GM21786 (cell line): Measurements from ENCODE around the gene ZYG11A.
A peak's percentile ranks its signal among the peaks of the same experiment; 100 is the strongest.
"Not testable (repeated sequence)": the region's sequence is repeated elsewhere in the genome, so short reads cannot be mapped to it uniquely, and the experiment has no call there.

Experiments
- ATAC-seq: cut with Tn5 transposase; IDR thresholded peaks from one replicate; pipeline ENCODE4 v1.9.1; 2021; ENCODE audit not compliant: unreplicated experiment

ZYG11A gene

GRCh38 chr1:52842643-52843310, at the start of gene ZYG11A:
ZYG11A (plus strand) TSS chr1:52842760; CDS start chr1:52842884, 124 bp downstream.
- peak; percentile 79 for ATAC-seq

- not testable (repeated sequence) for ATAC-seq
Observed at GRCh38 chr1:52793717-52794116, 48.8 kb upstream of the ZYG11A start.

GRCh38 chr1:52795464-52795863, 47.1 kb upstream of the ZYG11A start:
- ATAC-seq = no peak

GRCh38 chr1:52798331-52798730, 44.2 kb upstream of the ZYG11A start:
- no peak for ATAC-seq

GRCh38 chr1:52801011-52801410, 41.5 kb upstream of the ZYG11A start:
- no peak for ATAC-seq

GRCh38 chr1:52804083-52804482, 38.5 kb upstream of the ZYG11A start:
- not testable (repeated sequence) for ATAC-seq

- no peak for ATAC-seq
Observed at GRCh38 chr1:52814465-52814864, 28.1 kb upstream of the ZYG11A start.

GRCh38 chr1:52820830-52821229, 21.7 kb upstream of the ZYG11A start:
- ATAC-seq = not testable (repeated sequence)

GRCh38 chr1:52825868-52826267, 16.7 kb upstream of the ZYG11A start:
- no peak for ATAC-seq

GRCh38 chr1:52834798-52835197, 7.8 kb upstream of the ZYG11A start:
- ATAC-seq = no peak

- no peak for ATAC-seq
Observed at GRCh38 chr1:52836035-52836434, 6.5 kb upstream of the ZYG11A start.

- not testable (repeated sequence) for ATAC-seq
Observed at GRCh38 chr1:52839175-52839574, 3.4 kb upstream of the ZYG11A start.

- ATAC-seq = not testable (repeated sequence)
Observed at GRCh38 chr1:52845119-52845518, 2.6 kb downstream of the ZYG11A start.

GRCh38 chr1:52848423-52848822, 5.9 kb downstream of the ZYG11A start:
- ATAC-seq = no peak

- no peak for ATAC-seq
Observed at GRCh38 chr1:52850951-52851350, 8.4 kb downstream of the ZYG11A start.

- no peak for ATAC-seq
Observed at GRCh38 chr1:52852854-52853253, 10.3 kb downstream of the ZYG11A start.

GRCh38 chr1:52855584-52855983, 13.0 kb downstream of the ZYG11A start:
- ATAC-seq = no peak

GRCh38 chr1:52856026-52856425, 13.5 kb downstream of the ZYG11A start:
- no peak for ATAC-seq

GRCh38 chr1:52857443-52857842, 14.9 kb downstream of the ZYG11A start:
- ATAC-seq = no peak

- ATAC-seq = no peak
Observed at GRCh38 chr1:52862666-52863458, 20.3 kb downstream of the ZYG11A start.

- ATAC-seq = peak; percentile 91
Observed at GRCh38 chr1:52867087-52867863, 24.7 kb downstream of the ZYG11A start.

- ATAC-seq = not testable (repeated sequence)
Observed at GRCh38 chr1:52869727-52870126, 27.2 kb downstream of the ZYG11A start.
